Fibroblast of lung (primary cell): ENCODE measurements around the gene GRB2. TPM values are rescaled to one million over a fixed set of nuclear protein-coding genes. Genes with fewer than 3 reads are reported as not detected.

Source experiments
- DNase-seq, 2 donors: peaks; one replicate each; pipeline versions ENCODE4 v3.0.0 to v3.0.0-alpha.2; 2010; ENCODE audit warnings: low read depth in 2 of 2
- H2AFZ ChIP-seq: 2 replicates; pipeline ENCODE4 v1.5.1; 2012; ENCODE audit warnings: low read length, control low read depth, inconsistent platforms
- H3K27ac ChIP-seq: 2 replicates; pipeline ENCODE4 v1.5.1; 2011; ENCODE audit warnings: low read length, control low read depth; ENCODE audit not compliant: insufficient read depth
- H3K27me3 ChIP-seq: 2 replicates; pipeline ENCODE4 v1.5.1; 2011; ENCODE audit warnings: mild to moderate bottlenecking, low read length; ENCODE audit not compliant: control insufficient read depth, insufficient read depth
- H3K36me3 ChIP-seq: 2 replicates; pipeline ENCODE4 v1.5.1; 2011; ENCODE audit warnings: low read length; ENCODE audit not compliant: control insufficient read depth, insufficient read depth
- H3K4me1 ChIP-seq: 2 replicates; pipeline ENCODE4 v1.5.1; 2011; ENCODE audit warnings: low read length; ENCODE audit not compliant: control insufficient read depth, insufficient read depth; ENCODE audit errors: extremely low read depth
- H3K4me2 ChIP-seq: 2 replicates; pipeline ENCODE4 v1.5.1; 2011; ENCODE audit warnings: low read length, control low read depth; ENCODE audit not compliant: insufficient read depth; ENCODE audit errors: extremely low read depth
- H3K4me3 ChIP-seq, 4 experiments: fragments of 200-600 bp in 1 of 4; sonication (generic) in 1 of 4; replicated peaks in 1 of 4; 2 replicates each; pipeline ENCODE4 v1.5.1; 2011 to 2016; ENCODE audit warnings: low read length in 4 of 4, low read depth in 3 of 4, mild to moderate bottlenecking in 3 of 4, control low read depth in 2 of 4, inconsistent platforms in 1 of 4, mixed read lengths in 1 of 4; ENCODE audit not compliant: insufficient read depth in 1 of 4; ENCODE audit errors: control extremely low read depth in 1 of 4
- H3K79me2 ChIP-seq: 2 replicates; pipeline ENCODE4 v1.5.1; 2012; ENCODE audit warnings: mild to moderate bottlenecking, low read length, inconsistent platforms; ENCODE audit not compliant: control insufficient read depth, insufficient read depth
- H3K9ac ChIP-seq: 2 replicates; pipeline ENCODE4 v1.5.1; 2011; ENCODE audit warnings: mild to moderate bottlenecking, low read length, control low read depth; ENCODE audit not compliant: insufficient read depth
- H3K9me3 ChIP-seq: 2 replicates; pipeline ENCODE4 v1.5.1; 2012; ENCODE audit warnings: low read depth, low read length; ENCODE audit not compliant: control insufficient read depth, insufficient read depth
- H4K20me1 ChIP-seq: 2 replicates; pipeline ENCODE4 v1.5.1; 2011; ENCODE audit warnings: low read length; ENCODE audit not compliant: control insufficient read depth, insufficient read depth; ENCODE audit errors: extremely low read depth
- EZH2 ChIP-seq: IDR thresholded peaks from 2 replicates; pipeline ENCODE4 v1.5.1; 2012; ENCODE audit warnings: low read length, control low read depth, mild to moderate bottlenecking; ENCODE audit errors: missing control alignments
- polyA plus RNA-seq, 2 donors: library from polyadenylated mRNA; depleted of rRNA in 1 of 2; stranded (reverse) in 1 of 2; unstranded in 1 of 2; fragments of >200 nt; gene quantifications; 2 replicates each; pipeline ENCODE4 v1.2.1, GENCODE V29; 2011 to 2012; ENCODE audit warnings: missing spikeins in 1 of 2
- total RNA-seq: library from RNA; depleted of rRNA; stranded (reverse); fragments of >200 nt; gene quantifications from 2 replicates; pipeline ENCODE4 v1.2.1, GENCODE V29; 2014
- TF ChIP-seq, protein P1 (sequence below), 2 donors: IDR thresholded peaks in 1 of 2; conservative IDR thresholded peaks in 1 of 2; 1 replicate in 1 of 2; 2 replicates in 1 of 2; pipeline ENCODE4 v1.5.1; 2011 to 2012; ENCODE audit warnings: low read length in 2 of 2, control low read depth in 1 of 2, inconsistent platforms in 1 of 2, low read depth in 1 of 2, mild to moderate bottlenecking in 1 of 2

Gene GRB2
- total and polyA plus RNA-seq, 2 donors (not counting 1 experiment from before 2014, with no cell fraction given), result 68.9 to 69.7 TPM

DNA sequence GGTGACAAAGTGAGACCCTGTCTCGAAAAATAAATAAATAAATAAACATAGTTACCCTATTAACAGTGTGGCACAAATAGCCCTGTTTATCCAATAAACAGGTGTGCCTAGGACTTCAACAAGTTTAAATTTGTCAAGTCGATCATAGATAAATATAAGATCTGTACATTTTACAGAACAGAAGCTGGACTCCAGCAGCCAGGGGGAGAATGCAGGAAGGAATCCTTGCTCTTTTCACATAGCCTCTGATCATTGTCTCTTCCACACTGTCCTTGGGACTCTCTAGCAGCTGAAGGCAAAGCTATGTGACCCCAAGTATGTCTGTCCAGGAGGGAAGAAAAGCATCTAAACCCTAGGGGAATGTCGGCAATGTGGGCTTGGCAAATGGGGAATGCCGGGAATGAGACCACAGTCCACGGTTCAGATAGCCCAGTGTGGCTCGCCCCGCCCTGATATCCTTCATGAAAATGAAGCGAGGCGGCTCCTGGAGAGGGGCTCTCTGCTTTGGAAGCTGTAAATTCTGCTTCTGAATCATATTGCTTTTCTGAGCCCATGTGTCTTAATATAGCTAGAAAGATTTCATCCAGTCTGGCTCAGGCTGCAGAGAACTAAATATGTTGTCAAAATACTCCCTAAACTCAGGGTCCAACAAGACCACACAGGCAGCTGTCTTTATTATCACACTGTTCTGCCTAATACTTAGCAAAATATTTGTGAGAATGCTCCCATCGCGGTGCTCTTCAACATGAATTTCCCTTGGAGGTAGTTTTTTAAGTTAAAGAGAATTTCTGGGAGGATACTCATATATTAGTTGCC is 24.9 kb upstream of the GRB2 start:
- H4K20me1 ChIP-seq, result no peaks in the 10 kb centered on the region
- H3K4me3 ChIP-seq, result no peak overlapping the region
- peak overlapping the region; percentile 41 for H3K27ac ChIP-seq
- H3K4me1 ChIP-seq, result peaks cover 12% of the 10 kb centered on the region
- TF ChIP-seq, protein P1, sequence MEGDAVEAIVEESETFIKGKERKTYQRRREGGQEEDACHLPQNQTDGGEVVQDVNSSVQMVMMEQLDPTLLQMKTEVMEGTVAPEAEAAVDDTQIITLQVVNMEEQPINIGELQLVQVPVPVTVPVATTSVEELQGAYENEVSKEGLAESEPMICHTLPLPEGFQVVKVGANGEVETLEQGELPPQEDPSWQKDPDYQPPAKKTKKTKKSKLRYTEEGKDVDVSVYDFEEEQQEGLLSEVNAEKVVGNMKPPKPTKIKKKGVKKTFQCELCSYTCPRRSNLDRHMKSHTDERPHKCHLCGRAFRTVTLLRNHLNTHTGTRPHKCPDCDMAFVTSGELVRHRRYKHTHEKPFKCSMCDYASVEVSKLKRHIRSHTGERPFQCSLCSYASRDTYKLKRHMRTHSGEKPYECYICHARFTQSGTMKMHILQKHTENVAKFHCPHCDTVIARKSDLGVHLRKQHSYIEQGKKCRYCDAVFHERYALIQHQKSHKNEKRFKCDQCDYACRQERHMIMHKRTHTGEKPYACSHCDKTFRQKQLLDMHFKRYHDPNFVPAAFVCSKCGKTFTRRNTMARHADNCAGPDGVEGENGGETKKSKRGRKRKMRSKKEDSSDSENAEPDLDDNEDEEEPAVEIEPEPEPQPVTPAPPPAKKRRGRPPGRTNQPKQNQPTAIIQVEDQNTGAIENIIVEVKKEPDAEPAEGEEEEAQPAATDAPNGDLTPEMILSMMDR (conservative IDR thresholded peaks at IDR 0.05 in 1 of 2, IDR thresholded peaks at IDR 0.05 in 1 of 2; ENCODE audit: low read depth in 1 of 2, low read length in 2 of 2), result no peak
- no peak for TF ChIP-seq EZH2
- peak overlapping the region; percentile 52 for H3K4me2 ChIP-seq
- peak overlapping the region; percentile 94 for H2AFZ ChIP-seq
- H3K9me3 ChIP-seq, result no peaks in the 10 kb centered on the region
- no peak overlapping the region for H3K9ac ChIP-seq
- peak in 1 of 2 donors; percentile 93 for DNase-seq
- no peaks in the 10 kb centered on the region for H3K27me3 ChIP-seq
- H3K36me3 ChIP-seq, result no peaks in the 10 kb centered on the region
- H3K79me2 ChIP-seq, result no peaks in the 10 kb centered on the region

DNA sequence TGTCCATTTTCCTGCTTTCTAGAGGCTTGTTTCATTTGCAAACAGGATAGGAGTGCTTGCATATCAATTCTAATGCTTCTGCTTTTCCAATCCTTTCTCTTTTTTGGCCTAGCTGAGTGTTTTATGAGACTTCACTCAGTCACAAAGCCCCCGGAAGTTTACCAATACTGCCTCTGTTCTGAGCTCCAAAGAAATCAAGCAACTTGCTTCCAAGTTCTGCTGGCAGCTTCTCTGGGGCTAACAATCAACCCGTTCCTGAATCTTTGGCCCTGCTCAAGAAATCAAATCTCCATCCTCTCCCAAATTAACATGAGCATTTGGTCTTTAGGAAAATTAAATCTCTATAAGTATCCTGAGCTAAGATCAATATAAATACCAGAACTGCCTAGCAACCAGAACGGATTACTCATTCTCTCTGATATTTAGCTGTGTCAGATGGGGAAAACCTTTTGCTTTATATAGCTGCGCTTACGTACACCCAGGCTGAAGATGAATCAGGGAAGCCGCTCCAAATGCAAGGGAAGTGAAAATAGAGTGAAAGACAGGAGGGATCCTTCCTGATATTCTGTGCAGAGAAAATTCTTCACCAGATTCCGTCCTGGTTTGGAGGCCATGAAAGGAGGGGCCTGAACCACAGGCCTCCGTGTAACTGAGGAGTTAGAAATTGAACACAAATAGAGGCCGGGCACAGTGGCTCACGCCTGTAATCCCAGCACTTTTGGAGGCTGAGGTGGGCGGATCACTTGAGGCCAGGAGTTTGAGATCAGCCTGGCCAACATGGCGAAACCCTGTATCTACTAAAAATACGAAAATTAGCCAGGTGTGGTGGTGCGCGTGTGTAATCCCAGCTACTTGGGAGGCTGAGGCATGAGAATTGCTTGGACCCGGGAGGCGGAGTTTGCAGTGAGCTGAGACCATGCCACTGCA is 23.3 kb upstream of the GRB2 start:
- peak; percentile 73 to 95 for DNase-seq

More for the DNA sequence above, 23.3 kb upstream of the GRB2 start:
- Histone ChIP-seq H3K79me2 (no peaks in the 10 kb centered on the region), H3K4me2 (peak overlapping the region; percentile 52), H3K9me3 (no peaks in the 10 kb centered on the region), H3K9ac (peak overlapping the region; percentile 36), H3K36me3 (no peaks in the 10 kb centered on the region), H3K27me3 (no peaks in the 10 kb centered on the region), H3K27ac (peak overlapping the region; percentile 77), H3K4me3 (peak overlapping the region in 1 of 4 experiments; percentile 5), H2AFZ (peak overlapping the region; percentile 2), H4K20me1 (no peaks in the 10 kb centered on the region), H3K4me1 (peaks cover 12% of the 10 kb centered on the region)
- TF ChIP-seq, protein P1 (conservative IDR thresholded peaks at IDR 0.05 in 1 of 2, IDR thresholded peaks at IDR 0.05 in 1 of 2; ENCODE audit: low read depth in 1 of 2, low read length in 2 of 2), result no peak
- no peak for TF ChIP-seq EZH2
